RKO (cell line): ENCODE measurements around the gene MAP4K2.
"Not testable (repeated sequence)": the region's sequence is repeated elsewhere in the genome, so short reads cannot be mapped to it uniquely, and the experiment has no call there.

Experiments
- DNase-seq: peaks from one replicate; pipeline ENCODE4 v3.0.0-alpha.2; 2016; ENCODE audit warnings: low spot score

The MAP4K2 gene

GRCh38 chr11:64803158-64803845 is at the start of gene MAP4K2:
MAP4K2 (minus strand) TSS chr11:64803214; CDS start chr11:64803149, 65 bp downstream.
- DNase-seq: peak; percentile 88

GRCh38 chr11:64851831-64852351 is 48.9 kb upstream of the MAP4K2 start:
- no peak for DNase-seq

- no peak for DNase-seq
Measured at GRCh38 chr11:64850979-64851567, 48.1 kb upstream of the MAP4K2 start.

GRCh38 chr11:64849598-64850356 is 46.8 kb upstream of the MAP4K2 start:
- DNase-seq: no peak

GRCh38 chr11:64848826-64849597 is 46.0 kb upstream of the MAP4K2 start:
- no peak for DNase-seq

GRCh38 chr11:64848214-64848825 is 45.3 kb upstream of the MAP4K2 start:
- DNase-seq: no peak

GRCh38 chr11:64846998-64847666 is 44.1 kb upstream of the MAP4K2 start:
- peak; percentile 92 for DNase-seq

GRCh38 chr11:64845776-64846129 is 42.7 kb upstream of the MAP4K2 start:
- DNase-seq: not testable (repeated sequence)

GRCh38 chr11:64845129-64845775 is 42.2 kb upstream of the MAP4K2 start:
- no peak for DNase-seq

GRCh38 chr11:64844330-64845128 is 41.5 kb upstream of the MAP4K2 start, which contains the start of gene CDC42BPG:
CDC42BPG (minus strand) TSS chr11:64844653; CDS start chr11:64844569, 84 bp downstream.
- peak; percentile 73 for DNase-seq

GRCh38 chr11:64843686-64844329 is 40.8 kb upstream of the MAP4K2 start:
- DNase-seq: no peak

- no peak for DNase-seq
Measured at GRCh38 chr11:64842851-64843685, 40.1 kb upstream of the MAP4K2 start.

GRCh38 chr11:64842366-64842759 is 39.3 kb upstream of the MAP4K2 start:
- no peak for DNase-seq

- DNase-seq: no peak
Measured at GRCh38 chr11:64841592-64842365, 38.8 kb upstream of the MAP4K2 start.

- DNase-seq: no peak
Measured at GRCh38 chr11:64839887-64840782, 37.1 kb upstream of the MAP4K2 start.

- DNase-seq: no peak
Measured at GRCh38 chr11:64839335-64839734, 36.3 kb upstream of the MAP4K2 start.
